ENCODE results near the gene CPED1.
"Not testable (repeated sequence)": the region's sequence is repeated elsewhere in the genome, so short reads cannot be mapped to it uniquely, and the experiment has no call there.

DNA sequence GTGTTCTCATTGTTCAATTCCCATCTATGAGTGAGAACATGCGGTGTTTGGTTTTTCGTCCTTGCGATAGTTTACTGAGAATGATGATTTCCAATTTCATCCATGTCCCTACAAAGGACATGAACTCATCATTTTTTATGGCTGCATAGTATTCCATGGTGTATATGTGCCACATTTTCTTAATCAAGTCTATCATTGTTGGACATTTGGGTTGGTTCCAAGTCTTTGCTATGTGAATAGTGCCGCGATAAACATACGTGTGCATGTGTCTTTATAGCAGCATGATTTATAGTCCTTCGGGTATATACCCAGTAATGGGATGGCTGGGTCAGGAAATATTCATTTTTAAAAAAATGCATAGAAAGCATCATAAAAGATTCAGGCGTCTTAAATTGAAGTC lies 4.9 kb upstream of the CPED1 start:
- TF ChIP-seq, protein P1, sequence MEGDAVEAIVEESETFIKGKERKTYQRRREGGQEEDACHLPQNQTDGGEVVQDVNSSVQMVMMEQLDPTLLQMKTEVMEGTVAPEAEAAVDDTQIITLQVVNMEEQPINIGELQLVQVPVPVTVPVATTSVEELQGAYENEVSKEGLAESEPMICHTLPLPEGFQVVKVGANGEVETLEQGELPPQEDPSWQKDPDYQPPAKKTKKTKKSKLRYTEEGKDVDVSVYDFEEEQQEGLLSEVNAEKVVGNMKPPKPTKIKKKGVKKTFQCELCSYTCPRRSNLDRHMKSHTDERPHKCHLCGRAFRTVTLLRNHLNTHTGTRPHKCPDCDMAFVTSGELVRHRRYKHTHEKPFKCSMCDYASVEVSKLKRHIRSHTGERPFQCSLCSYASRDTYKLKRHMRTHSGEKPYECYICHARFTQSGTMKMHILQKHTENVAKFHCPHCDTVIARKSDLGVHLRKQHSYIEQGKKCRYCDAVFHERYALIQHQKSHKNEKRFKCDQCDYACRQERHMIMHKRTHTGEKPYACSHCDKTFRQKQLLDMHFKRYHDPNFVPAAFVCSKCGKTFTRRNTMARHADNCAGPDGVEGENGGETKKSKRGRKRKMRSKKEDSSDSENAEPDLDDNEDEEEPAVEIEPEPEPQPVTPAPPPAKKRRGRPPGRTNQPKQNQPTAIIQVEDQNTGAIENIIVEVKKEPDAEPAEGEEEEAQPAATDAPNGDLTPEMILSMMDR (IDR thresholded peaks at IDR 0.05), result not testable (repeated sequence)
- TF ChIP-seq POLR2A (IDR thresholded peaks at IDR 0.05), result not testable (repeated sequence)
